GM12878 (cell line): ENCODE data around the gene MITF. TPM values are rescaled to one million over a fixed set of nuclear protein-coding genes. Genes with fewer than 3 reads are reported as not detected.

Source experiments
- CREB1 ChIP-seq: IDR thresholded peaks from 2 replicates; pipeline ENCODE4 v1.6.1; 2012; ENCODE audit warnings: low read depth, mild to moderate bottlenecking, inconsistent platforms
- EP300 ChIP-seq, 2 experiments: fragments of 150-350 bp in 1 of 2; IDR thresholded peaks; 2 replicates each; pipeline ENCODE4 v1.6.1; 2011 to 2012; ENCODE audit warnings: low read depth in 2 of 2, low read length in 2 of 2, borderline replicate concordance in 1 of 2, improper control_type of control experiment in 1 of 2, inconsistent platforms in 1 of 2; ENCODE audit not compliant: control insufficient read depth in 1 of 2
- NBN ChIP-seq: fragments of 450-650 bp; IDR thresholded peaks from 2 replicates; pipeline ENCODE4 v1.6.1; 2016
- RELB ChIP-seq: fragments of 450-650 bp; IDR thresholded peaks from 2 replicates; pipeline ENCODE4 v1.6.1; 2017; ENCODE audit warnings: low read depth, mild to moderate bottlenecking, moderate library complexity
- SP1 ChIP-seq: IDR thresholded peaks from one replicate; pipeline ENCODE4 v1.6.1; 2011; ENCODE audit warnings: low read depth, low read length
- WRNIP1 ChIP-seq: IDR thresholded peaks from 2 replicates; pipeline ENCODE4 v1.6.1; 2011; ENCODE audit warnings: low read depth, low read length, improper control_type of control experiment, borderline replicate concordance
- ZBTB33 ChIP-seq: fragments of 450-650 bp; IDR thresholded peaks from 2 replicates; pipeline ENCODE4 v1.6.1; 2017; ENCODE audit warnings: mild to moderate bottlenecking
- ZBTB4 ChIP-seq: fragments of 450-650 bp; formaldehyde crosslinking; IDR thresholded peaks from 2 replicates; pipeline ENCODE4 v1.4.0; 2022; ENCODE audit warnings: mild to moderate bottlenecking, moderate library complexity
- ZNF622 ChIP-seq: fragments of 450-650 bp; IDR thresholded peaks from 2 replicates; pipeline ENCODE4 v1.6.1; 2017; ENCODE audit warnings: mild to moderate bottlenecking, inconsistent platforms
- polyA plus RNA-seq, 11 experiments: library from polyadenylated mRNA; depleted of rRNA in 4 of 11; unstranded in 6 of 11; stranded (reverse) in 5 of 11; fragments of >200 nt; fragmentation: Nextera tagmentation in 4 of 11; fragmentation: Illumina TruSeq in 1 of 11; extraction: Ambion mirVana in 4 of 11; extraction: Trizol in 1 of 11; gene quantifications; 1 replicate in 1 of 11; 2 replicates in 10 of 11; pipeline versions ENCODE4 v1.2.1 to v1.2.3, GENCODE V29; 2011 to 2016; ENCODE audit warnings: inconsistent platforms in 2 of 11, missing spikeins in 2 of 11, low read depth in 1 of 11
- total RNA-seq, 4 experiments: library from RNA; depleted of rRNA in 3 of 4; stranded (reverse); fragments of >200 nt in 3 of 4; fragmentation: Illumina TruSeq in 1 of 4; extraction: Trizol in 1 of 4; gene quantifications; 2 replicates each; pipeline versions ENCODE4 v1.2.1 to v1.2.3, GENCODE V29; 2013 to 2021

Gene MITF
- total and polyA plus RNA-seq, 10 of the 15 experiments (the other 5 are each of a cell fraction or from before 2014, with no cell fraction given): under 0.01 to 0.90 (median 0.06) TPM; not detected in 3

DNA sequence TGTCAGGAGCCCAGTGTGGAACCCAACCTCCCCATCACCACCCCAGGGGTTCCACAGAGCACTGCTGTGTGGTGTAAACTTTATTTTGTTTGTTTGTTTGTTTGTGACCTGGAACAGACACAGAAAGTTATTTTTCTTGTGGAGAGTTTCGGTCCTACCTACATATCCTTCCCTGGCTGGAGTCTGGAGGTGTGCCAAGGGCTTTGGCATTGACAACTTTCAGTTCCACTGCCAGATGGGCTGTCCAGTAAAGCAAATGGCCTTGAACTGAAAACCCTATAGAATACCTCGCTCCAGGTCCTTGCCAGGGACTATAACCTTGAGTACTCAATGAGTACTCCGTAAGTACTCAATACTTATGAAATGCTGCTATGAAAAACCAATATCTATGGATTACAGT is 103.5 kb downstream of the MITF start (continued):
- TF ChIP-seq ZBTB33 (no peak), EP300 (IDR thresholded peaks at IDR 0.05; ENCODE audit: borderline replicate concordance in 1 of 2, control insufficient read depth in 1 of 2, low read depth in 2 of 2, low read length in 2 of 2) (no peak), RELB (no peak), WRNIP1 (no peak), ZBTB4 (CRISPR knock-in tag) (no peak), SP1 (no peak), CREB1 (no peak), NBN (no peak), ZNF622 (no peak)
- TF ChIP-seq, all 136 proteins: peak for 0
